ENCODE results near the gene NT5DC4. TPM values are rescaled to one million over a fixed set of nuclear protein-coding genes. Genes with fewer than 3 reads are reported as not detected.
"Not testable (repeated sequence)": the region's sequence is repeated elsewhere in the genome, so short reads cannot be mapped to it uniquely, and the experiment has no call there.

NT5DC4 gene
- polyA plus RNA-seq, 1 of the 3 experiments (the other 2 are of a cell fraction): not detected

DNA sequence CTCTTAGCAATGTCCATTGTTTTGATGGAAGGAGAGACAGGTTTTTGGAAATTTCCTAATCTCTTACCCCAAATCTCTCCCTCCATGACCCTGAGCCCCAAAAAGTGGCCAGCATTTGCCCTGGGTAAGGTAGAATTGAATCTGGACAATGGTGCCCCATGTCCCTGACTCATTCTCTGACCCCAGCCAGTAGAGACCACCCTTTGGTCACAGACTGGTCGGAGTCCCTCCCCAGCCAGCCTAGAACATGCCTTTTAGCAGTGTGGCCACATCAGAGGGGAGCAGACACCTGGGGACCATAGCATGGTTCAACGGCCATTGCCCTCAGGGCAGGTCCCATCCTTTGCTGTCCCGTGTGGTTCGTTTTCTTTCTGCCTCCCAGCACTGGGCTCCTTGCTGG is 6.5 kb upstream of the NT5DC4 start:
- Histone ChIP-seq H3K4me2 (no peak overlapping the region), H3K27ac (ENCODE audit: low read depth in 2 of 2, low read length in 1 of 2) (no peak overlapping the region), H3K36me3 (replicated peaks in 1 of 2; ENCODE audit: control insufficient read depth in 1 of 2, insufficient read depth in 2 of 2, low read length in 1 of 2) (no peaks in the 10 kb centered on the region), H2AFZ (ENCODE audit: low read depth) (no peak overlapping the region), H3F3A (replicated peaks; ENCODE audit: insufficient read depth) (no peaks in the 10 kb centered on the region), H3K4me3 (ENCODE audit: low read depth in 2 of 2, low read length in 1 of 2) (no peak overlapping the region), H3K4me1 (ENCODE audit: control insufficient read depth in 1 of 2, insufficient read depth in 2 of 2, low read depth in 1 of 2, low read length in 1 of 2) (no peaks in the 10 kb centered on the region), H3K9ac (no peak overlapping the region), H3K27me3 (ENCODE audit: insufficient read depth) (no peaks in the 10 kb centered on the region; the same call in 1 of the 2 replicates), H3K79me2 (ENCODE audit: insufficient read depth) (no peaks in the 10 kb centered on the region), H3K9me2 (no peaks in the 10 kb centered on the region), H4K20me1 (ENCODE audit: insufficient read depth) (no peaks in the 10 kb centered on the region), H3K9me3 (no peaks in the 10 kb centered on the region)
- no peak for DNase-seq
- 93% methylated on average over 3 of the region's 4 CpGs for WGBS (ENCODE audit: low lambda C conversion rate)
- TF ChIP-seq FOXM1 (IDR thresholded peaks at IDR 0.05; ENCODE audit: low read depth): no peak
- TF ChIP-seq RXRA (IDR thresholded peaks at IDR 0.05; ENCODE audit: borderline replicate concordance, low read depth): no peak
- TF ChIP-seq NFIC (IDR thresholded peaks at IDR 0.05; ENCODE audit: borderline replicate concordance): no peak
- TF ChIP-seq MXI1 (IDR thresholded peaks at IDR 0.05; ENCODE audit: low read depth, low read length): no peak
- no peak for TF ChIP-seq EP300 (IDR thresholded peaks at IDR 0.05; ENCODE audit: borderline replicate concordance in 1 of 2, low read depth in 1 of 2, low read length in 1 of 2)
- TF ChIP-seq RFX5 (IDR thresholded peaks at IDR 0.05; ENCODE audit: low read length): no peak
- TF ChIP-seq POLR2AphosphoS5 (IDR thresholded peaks at IDR 0.05; ENCODE audit: low read depth, low read length): no peak
- no peak for TF ChIP-seq SMC3 (IDR thresholded peaks at IDR 0.05; ENCODE audit: low read depth, low read length)
- no peak for TF ChIP-seq MEF2A (IDR thresholded peaks at IDR 0.05; ENCODE audit: borderline replicate concordance, low read depth)
- CTCF ChIA-PET: no interaction called here
- POLR2A ChIA-PET: no interaction called here

DNA sequence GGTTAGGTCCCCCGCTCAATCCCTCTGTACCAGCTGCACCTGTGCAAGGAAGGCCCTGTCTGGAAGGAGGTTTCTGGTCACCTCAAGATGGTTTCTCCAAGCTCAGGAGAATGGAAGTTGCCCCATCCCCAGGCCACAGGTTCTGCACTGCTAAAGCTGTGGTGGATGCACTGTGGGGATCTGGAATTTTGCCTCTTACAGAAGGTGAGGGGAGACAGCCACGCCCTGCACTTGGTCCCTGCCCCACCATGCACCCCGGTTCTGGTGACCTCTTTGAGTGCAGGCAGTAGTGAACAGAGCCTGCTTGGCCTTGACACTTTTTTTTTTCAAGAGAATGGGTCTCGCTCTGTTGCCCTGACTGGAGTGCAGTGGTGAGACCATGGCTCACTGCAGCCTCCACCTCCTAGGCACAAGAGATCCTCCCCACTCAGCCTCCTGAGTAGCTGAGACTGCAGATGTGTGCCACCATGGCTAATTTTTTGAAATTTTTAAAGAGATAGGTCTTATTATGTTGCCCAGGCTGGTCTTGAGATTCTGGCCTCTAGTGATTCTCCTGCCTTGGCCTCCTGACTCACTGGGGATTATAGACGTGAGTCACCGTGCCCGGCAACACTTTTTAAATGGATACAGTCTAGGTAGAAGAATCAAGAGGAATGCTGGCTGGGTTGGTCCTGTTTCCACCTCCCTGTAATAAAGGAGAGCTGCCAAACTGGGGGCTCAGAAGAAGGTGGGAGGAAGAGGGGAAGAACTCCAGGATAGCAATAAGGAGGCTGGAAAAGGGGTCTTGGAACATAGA is 5.8 kb upstream of the NT5DC4 start:
- H3K27me3 ChIP-seq (ENCODE audit: insufficient read depth): no peaks in the 10 kb centered on the region; the same call in 1 of the 2 replicates
- no peaks in the 10 kb centered on the region for H3K79me2 ChIP-seq (ENCODE audit: insufficient read depth)
- TF ChIP-seq GATA2 (CRISPR knock-in tag; IDR thresholded peaks at IDR 0.05): no peak
- no peak for TF ChIP-seq EP300 (IDR thresholded peaks at IDR 0.05; ENCODE audit: borderline replicate concordance in 1 of 2, low read depth in 1 of 2, low read length in 1 of 2)
- peak; percentile 42; the same call in 1 of the 2 replicates for TF ChIP-seq FOSL2 (IDR thresholded peaks at IDR 0.05; ENCODE audit: borderline replicate concordance, low read depth)
- ChIA-PET CTCF (interaction anchor here (0.9 kb wide), 1 partner anchor 12 kb away, joined by 5 read pairs; no protein-coding TSS in a partner anchor), POLR2A (no interaction called here)
- no peak for DNase-seq
- no peaks in the 10 kb centered on the region for H3K36me3 ChIP-seq (replicated peaks in 1 of 2; ENCODE audit: control insufficient read depth in 1 of 2, insufficient read depth in 2 of 2, low read length in 1 of 2)
- H4K20me1 ChIP-seq (ENCODE audit: insufficient read depth): no peaks in the 10 kb centered on the region
- no peak overlapping the region for H2AFZ ChIP-seq (ENCODE audit: low read depth)
- no peak overlapping the region for H3K9ac ChIP-seq
- WGBS (ENCODE audit: low lambda C conversion rate): 54% methylated on average over 7 of the region's 7 CpGs
- H3K4me2 ChIP-seq: no peak overlapping the region
- H3K4me3 ChIP-seq (ENCODE audit: low read depth in 2 of 2, low read length in 1 of 2): no peak overlapping the region
- H3K4me1 ChIP-seq (ENCODE audit: control insufficient read depth in 1 of 2, insufficient read depth in 2 of 2, low read depth in 1 of 2, low read length in 1 of 2): no peaks in the 10 kb centered on the region
- no peaks in the 10 kb centered on the region for H3K9me2 ChIP-seq
- H3K9me3 ChIP-seq: no peaks in the 10 kb centered on the region
- H3F3A ChIP-seq (replicated peaks; ENCODE audit: insufficient read depth): no peaks in the 10 kb centered on the region
- no peak overlapping the region for H3K27ac ChIP-seq (ENCODE audit: low read depth in 2 of 2, low read length in 1 of 2)

DNA sequence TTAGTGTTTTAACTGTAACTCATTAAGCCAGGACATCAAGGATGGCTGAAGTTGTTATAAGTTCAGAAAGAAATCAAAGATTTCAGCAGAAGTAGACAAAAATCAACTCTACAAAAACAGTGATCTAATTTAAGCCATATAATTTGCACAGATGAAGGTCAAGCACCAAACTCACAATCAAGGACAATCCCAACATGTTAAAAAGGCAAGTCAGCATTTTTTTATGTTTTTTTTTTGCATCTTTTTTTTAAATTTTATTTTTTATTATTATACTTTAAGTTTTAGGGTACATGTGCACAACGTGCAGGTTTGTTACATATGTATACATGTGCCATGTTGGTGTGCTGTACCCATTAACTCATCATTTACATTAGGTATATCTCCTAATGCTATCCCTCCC is 4.7 kb upstream of the NT5DC4 start:
- H3K4me2 ChIP-seq; H4K20me1 ChIP-seq (ENCODE audit: insufficient read depth); H3F3A ChIP-seq (replicated peaks; ENCODE audit: insufficient read depth); H2AFZ ChIP-seq (ENCODE audit: low read depth); H3K36me3 ChIP-seq (replicated peaks in 1 of 2; ENCODE audit: control insufficient read depth in 1 of 2, insufficient read depth in 2 of 2, low read length in 1 of 2); H3K4me1 ChIP-seq (ENCODE audit: control insufficient read depth in 1 of 2, insufficient read depth in 2 of 2, low read depth in 1 of 2, low read length in 1 of 2); H3K9ac ChIP-seq; H3K9me3 ChIP-seq; H3K27ac ChIP-seq (ENCODE audit: low read depth in 2 of 2, low read length in 1 of 2); POLR2A ChIA-PET; H3K27me3 ChIP-seq (ENCODE audit: insufficient read depth); DNase-seq; H3K9me2 ChIP-seq; H3K79me2 ChIP-seq (ENCODE audit: insufficient read depth); H3K4me3 ChIP-seq (ENCODE audit: low read depth in 2 of 2, low read length in 1 of 2): not testable (repeated sequence)
- WGBS (ENCODE audit: low lambda C conversion rate): 52% methylated on average over 1 of the region's 1 CpG
- CTCF ChIA-PET: interaction anchor here (0.8 kb wide), 1 partner anchor 10 kb away, joined by 3 read pairs; no protein-coding TSS in a partner anchor

DNA sequence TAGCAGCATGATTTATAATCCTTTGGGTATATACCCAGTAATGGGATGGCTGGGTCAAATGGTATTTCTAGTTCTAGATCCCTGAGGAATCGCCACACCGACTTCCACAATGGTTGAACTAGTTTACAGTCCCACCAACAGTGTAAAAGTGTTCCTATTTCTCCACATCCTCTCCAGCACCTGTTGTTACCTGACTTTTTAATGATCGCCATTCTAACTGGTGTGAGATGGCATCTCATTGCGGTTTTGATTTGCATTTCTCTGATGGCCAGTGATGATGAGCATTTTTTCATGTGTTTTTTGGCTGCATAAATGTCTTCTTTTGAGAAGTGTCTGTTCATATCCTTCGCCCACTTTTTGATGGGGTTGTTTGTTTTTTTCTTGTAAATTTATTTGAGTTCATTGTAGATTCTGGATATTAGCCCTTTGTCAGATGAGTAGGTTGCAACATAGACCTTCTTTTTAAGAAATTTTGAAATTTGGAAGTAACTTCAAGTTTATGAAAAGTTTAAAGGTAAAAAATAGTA is 3.9 kb upstream of the NT5DC4 start:
- H3K27me3 ChIP-seq (ENCODE audit: insufficient read depth); H3F3A ChIP-seq (replicated peaks; ENCODE audit: insufficient read depth); H2AFZ ChIP-seq (ENCODE audit: low read depth); H3K4me1 ChIP-seq (ENCODE audit: control insufficient read depth in 1 of 2, insufficient read depth in 2 of 2, low read depth in 1 of 2, low read length in 1 of 2); H4K20me1 ChIP-seq (ENCODE audit: insufficient read depth); H3K4me2 ChIP-seq; DNase-seq; H3K79me2 ChIP-seq (ENCODE audit: insufficient read depth); H3K9me3 ChIP-seq; H3K9ac ChIP-seq; H3K4me3 ChIP-seq (ENCODE audit: low read depth in 2 of 2, low read length in 1 of 2); POLR2A ChIA-PET; H3K27ac ChIP-seq (ENCODE audit: low read depth in 2 of 2, low read length in 1 of 2); H3K9me2 ChIP-seq; H3K36me3 ChIP-seq (replicated peaks in 1 of 2; ENCODE audit: control insufficient read depth in 1 of 2, insufficient read depth in 2 of 2, low read length in 1 of 2): not testable (repeated sequence)
- 49% methylated on average over 4 of the region's 5 CpGs for WGBS (ENCODE audit: low lambda C conversion rate)
- CTCF ChIA-PET: interaction anchor here (1.5 to 2.2 kb wide), 2 partner anchors 10 to 12 kb away, joined by 5 to 13 read pairs; no protein-coding TSS in a partner anchor
